K562 (cell line): Measurements from ENCODE around the gene SMCHD1. TPM values are rescaled to one million over a fixed set of nuclear protein-coding genes. Genes with fewer than 3 reads are reported as not detected.
A peak's percentile ranks its signal among the peaks of the same experiment; 100 is the strongest.

Experiments used
- ATF6 ChIP-seq: sonication (generic); formaldehyde crosslinking; IDR thresholded peaks from 2 replicates; pipeline ENCODE4 v1.4.0; 2020; ENCODE audit warnings: mild to moderate bottlenecking, missing genetic modification reagents
- E2F3 ChIP-seq: fragments of 250-450 bp; sonication (Bioruptor Pico); IDR thresholded peaks from 2 replicates; pipeline ENCODE4 v1.4.0; 2020; ENCODE audit warnings: mild to moderate bottlenecking
- ELF2 ChIP-seq: fragments of 250-450 bp; sonication (Bioruptor Pico); IDR thresholded peaks from 2 replicates; pipeline ENCODE4 v1.5.0; 2021; ENCODE audit warnings: mild to moderate bottlenecking
- FOXP4 ChIP-seq: sonication (generic); formaldehyde crosslinking; IDR thresholded peaks from 2 replicates; pipeline ENCODE4 v1.8.0; 2022; ENCODE audit warnings: mild to moderate bottlenecking, missing genetic modification reagents, borderline replicate concordance
- GABPB1 ChIP-seq: sonication (generic); formaldehyde crosslinking; IDR thresholded peaks from 2 replicates; pipeline ENCODE4 v1.8.0; 2022; ENCODE audit warnings: mild to moderate bottlenecking, missing genetic modification reagents
- GMEB1 ChIP-seq: fragments of 250-450 bp; sonication (Bioruptor Pico); IDR thresholded peaks from 2 replicates; pipeline ENCODE4 v1.4.0; 2020; ENCODE audit warnings: mild to moderate bottlenecking
- HNRNPL ChIP-seq: fragments of 200-400 bp; formaldehyde crosslinking; IDR thresholded peaks from 2 replicates; pipeline ENCODE4 v1.6.1; 2017; ENCODE audit warnings: low read depth, mild to moderate bottlenecking, low read length
- MBD1 ChIP-seq: fragments of 250-450 bp; sonication (Bioruptor Pico); IDR thresholded peaks from 2 replicates; pipeline ENCODE4 v1.8.0; 2022; ENCODE audit warnings: inconsistent platforms
- MTA1 ChIP-seq: fragments of 450-650 bp; IDR thresholded peaks from 2 replicates; pipeline ENCODE4 v1.6.1; 2017; ENCODE audit warnings: borderline replicate concordance
- NCOA2 ChIP-seq, 2 experiments: fragments of 450-650 bp; IDR thresholded peaks; 2 replicates each; pipeline ENCODE4 v1.6.1; 2018; ENCODE audit warnings: mild to moderate bottlenecking in 2 of 2, moderate library complexity in 1 of 2; ENCODE audit not compliant: partially characterized antibody in 2 of 2
- THRB ChIP-seq: fragments of 450-650 bp; formaldehyde crosslinking; conservative IDR thresholded peaks from 2 replicates; pipeline ENCODE4 v1.4.0; 2022; ENCODE audit warnings: mild to moderate bottlenecking, missing genetic modification characterization
- U2AF1 ChIP-seq: fragments of 200-400 bp; formaldehyde crosslinking; optimal IDR thresholded peaks from 2 replicates; pipeline ENCODE3; 2017; ENCODE audit warnings: mild to moderate bottlenecking, low read depth, low read length, moderate library complexity
- ZBTB33 ChIP-seq: sonication (generic); formaldehyde crosslinking; IDR thresholded peaks from 2 replicates; pipeline ENCODE4 v1.8.1; 2023; ENCODE audit warnings: mild to moderate bottlenecking, missing genetic modification reagents
- polyA plus RNA-seq, 8 experiments: library from polyadenylated mRNA; depleted of rRNA in 4 of 8; stranded (reverse) in 5 of 8; unstranded in 3 of 8; fragments of >200 nt; fragmentation: Nextera tagmentation in 2 of 8; fragmentation: Illumina TruSeq in 1 of 8; extraction: Ambion mirVana in 2 of 8; extraction: Trizol in 1 of 8; gene quantifications; 2 replicates each; pipeline versions ENCODE4 v1.2.1 to v1.2.3, GENCODE V29; 2011 to 2014; ENCODE audit warnings: inconsistent platforms in 1 of 8, missing spikeins in 1 of 8
- total RNA-seq, 7 experiments: library from RNA; depleted of rRNA in 6 of 7; stranded (reverse); fragments of >200 nt in 6 of 7; fragmentation: Illumina TruSeq in 2 of 7; extraction: Trizol in 2 of 7; gene quantifications; 2 replicates each; pipeline versions ENCODE4 v1.2.1 to v1.2.3, GENCODE V29; 2011 to 2021; ENCODE audit warnings: low replicate concordance in 1 of 7

The SMCHD1 gene
- total and polyA plus RNA-seq, 9 of the 15 experiments (the other 6 are each of a cell fraction or from before 2014, with no cell fraction given), result 6.3 to 144 (median 72.7) TPM

GRCh38 chr18:2655178-2655953 is at the start of gene SMCHD1 (continued):
- TF ChIP-seq ZBTB33 (peak; percentile 44), GABPB1 (peak; percentile 91), U2AF1 (peak; percentile 53), ELF2 (CRISPR knock-in tag) (no peak), HNRNPL (peak; percentile 72; the same call in 1 of the 2 replicates), THRB (no peak), MBD1 (CRISPR knock-in tag) (no peak), MTA1 (peak; percentile 9; the same call in 1 of the 2 replicates), FOXP4 (CRISPR knock-in tag) (peak; percentile 97), ATF6 (CRISPR knock-in tag) (no peak), E2F3 (CRISPR knock-in tag) (peak; percentile 92), NCOA2 (IDR thresholded peaks at IDR 0.05; ENCODE audit: partially characterized antibody in 2 of 2) (no peak), GMEB1 (no peak; the same call in 1 of the 2 replicates)
